ENCODE measurements around the gene CLEC2A. TPM values are rescaled to one million over a fixed set of nuclear protein-coding genes. Genes with fewer than 3 reads are reported as not detected.

CLEC2A gene
- total and polyA plus RNA-seq, 2 donors (not counting 3 experiments of a cell fraction or from before 2014, with no cell fraction given) = not detected

DNA sequence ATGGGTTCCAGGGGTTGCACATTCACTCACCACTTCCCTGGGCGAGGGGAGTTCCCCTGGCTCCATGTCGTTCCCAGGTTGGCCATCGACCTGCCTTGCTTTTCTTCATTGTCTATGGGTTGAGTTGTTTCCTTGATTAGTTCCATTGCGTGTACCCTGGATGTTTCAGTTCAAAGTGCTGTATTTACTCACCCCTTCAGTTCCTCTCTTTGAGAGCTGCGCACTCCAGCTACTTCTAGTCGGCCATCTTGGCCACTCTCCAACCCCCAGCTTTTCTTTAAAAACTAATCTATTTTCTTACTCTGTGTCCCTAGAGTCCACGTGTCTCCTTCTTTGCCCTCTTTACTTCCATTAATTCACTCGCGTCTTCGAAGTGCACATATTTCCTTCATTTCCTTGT, 11.7 kb downstream of the CLEC2A start:
- Histone ChIP-seq H3K4me1 (ENCODE audit: control insufficient read depth, extremely low read depth, insufficient read depth, low read length) (no peaks in the 10 kb centered on the region), H2AFZ (ENCODE audit: low read depth, low read length) (no peak overlapping the region), H3K4me2 (ENCODE audit: insufficient read depth, low read length) (no peak overlapping the region), H3K9me3 (replicated peaks; ENCODE audit: control insufficient read depth, insufficient read depth, low read length) (no peaks in the 10 kb centered on the region), H3K9me1 (replicated peaks; ENCODE audit: control insufficient read depth, extremely low read depth, insufficient read depth, low read length) (no peaks in the 10 kb centered on the region), H4K20me1 (replicated peaks; ENCODE audit: control insufficient read depth, extremely low read depth, insufficient read depth, low read length) (no peaks in the 10 kb centered on the region), H3K9ac (replicated peaks; ENCODE audit: extremely low read depth, insufficient read depth, low read length) (no peak overlapping the region), H3K36me3 (ENCODE audit: control insufficient read depth in 2 of 2, extremely low read depth in 1 of 2, insufficient read depth in 2 of 2, low read length in 2 of 2) (no peaks in the 10 kb centered on the region), H3K4me3 (replicated peaks in 1 of 3; ENCODE audit: insufficient read depth in 1 of 3, low read depth in 1 of 3, low read length in 3 of 3) (no peak overlapping the region), H3K27ac (ENCODE audit: insufficient read depth, low read depth, low read length) (no peak overlapping the region), H3K79me2 (ENCODE audit: control insufficient read depth, insufficient read depth, low read length) (no peaks in the 10 kb centered on the region), H3K27me3 (ENCODE audit: control insufficient read depth in 2 of 2, insufficient read depth in 2 of 2, low read length in 2 of 2) (peaks cover 6 to 17% of the 10 kb centered on the region in 2 experiments)
- TF ChIP-seq, protein P1, sequence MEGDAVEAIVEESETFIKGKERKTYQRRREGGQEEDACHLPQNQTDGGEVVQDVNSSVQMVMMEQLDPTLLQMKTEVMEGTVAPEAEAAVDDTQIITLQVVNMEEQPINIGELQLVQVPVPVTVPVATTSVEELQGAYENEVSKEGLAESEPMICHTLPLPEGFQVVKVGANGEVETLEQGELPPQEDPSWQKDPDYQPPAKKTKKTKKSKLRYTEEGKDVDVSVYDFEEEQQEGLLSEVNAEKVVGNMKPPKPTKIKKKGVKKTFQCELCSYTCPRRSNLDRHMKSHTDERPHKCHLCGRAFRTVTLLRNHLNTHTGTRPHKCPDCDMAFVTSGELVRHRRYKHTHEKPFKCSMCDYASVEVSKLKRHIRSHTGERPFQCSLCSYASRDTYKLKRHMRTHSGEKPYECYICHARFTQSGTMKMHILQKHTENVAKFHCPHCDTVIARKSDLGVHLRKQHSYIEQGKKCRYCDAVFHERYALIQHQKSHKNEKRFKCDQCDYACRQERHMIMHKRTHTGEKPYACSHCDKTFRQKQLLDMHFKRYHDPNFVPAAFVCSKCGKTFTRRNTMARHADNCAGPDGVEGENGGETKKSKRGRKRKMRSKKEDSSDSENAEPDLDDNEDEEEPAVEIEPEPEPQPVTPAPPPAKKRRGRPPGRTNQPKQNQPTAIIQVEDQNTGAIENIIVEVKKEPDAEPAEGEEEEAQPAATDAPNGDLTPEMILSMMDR (IDR thresholded peaks at IDR 0.05; ENCODE audit: extremely low read depth in 1 of 2, insufficient read depth in 1 of 2, low read depth in 1 of 2, low read length in 2 of 2) = no peak
- TF ChIP-seq, protein P2, sequence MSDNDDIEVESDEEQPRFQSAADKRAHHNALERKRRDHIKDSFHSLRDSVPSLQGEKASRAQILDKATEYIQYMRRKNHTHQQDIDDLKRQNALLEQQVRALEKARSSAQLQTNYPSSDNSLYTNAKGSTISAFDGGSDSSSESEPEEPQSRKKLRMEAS (IDR thresholded peaks at IDR 0.05; ENCODE audit: insufficient read depth, insufficient read length) = no peak
- no peak for DNase-seq (ENCODE audit: low read depth, low spot score)
- no peak for FAIRE-seq
- ChIA-PET CTCF (interaction anchor here (0.6 to 3.7 kb wide), 5 partner anchors 13 to 175 kb away, joined by 3 to 21 read pairs (median 3); no protein-coding TSS in a partner anchor), POLR2A (no interaction called here)
- intact Hi-C loops (cut with micrococcal nuclease) (no loop called here), dilution Hi-C loops (cut with MboI; ENCODE audit: extremely low pct_ligation_motif_present, low sequenced_read_pairs) (no loop called here)
- BruUV-seq (replicated peaks) = no TSS peak

DNA sequence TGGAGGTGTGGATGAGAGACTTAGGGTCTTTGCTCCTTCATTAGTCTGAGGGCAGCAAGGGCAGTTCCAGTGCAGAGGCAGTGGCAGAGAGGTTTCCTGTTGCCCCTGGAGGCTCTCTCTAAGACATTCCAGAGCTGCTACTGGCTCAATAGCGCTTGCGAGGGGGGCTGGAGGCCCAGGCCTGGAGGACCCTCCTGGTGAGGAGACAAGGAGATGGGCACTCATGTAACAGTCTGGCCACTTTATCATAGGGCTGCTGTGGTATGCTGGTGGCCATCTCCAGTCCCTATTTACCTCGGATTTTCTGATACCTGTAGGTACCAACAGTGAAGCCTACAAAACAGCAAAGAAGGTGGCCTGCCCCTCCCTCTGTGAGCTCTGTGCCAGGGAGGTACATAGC, 12.7 kb downstream of the CLEC2A start:
- Histone ChIP-seq H3K27me3 (ENCODE audit: control insufficient read depth in 2 of 2, insufficient read depth in 2 of 2, low read length in 2 of 2) (peaks cover 7 to 17% of the 10 kb centered on the region in 2 experiments), H3K79me2 (ENCODE audit: control insufficient read depth, insufficient read depth, low read length) (no peaks in the 10 kb centered on the region), H3K9ac (replicated peaks; ENCODE audit: extremely low read depth, insufficient read depth, low read length) (no peak overlapping the region), H2AFZ (ENCODE audit: low read depth, low read length) (no peak overlapping the region), H3K4me1 (ENCODE audit: control insufficient read depth, extremely low read depth, insufficient read depth, low read length) (no peaks in the 10 kb centered on the region), H3K9me3 (replicated peaks; ENCODE audit: control insufficient read depth, insufficient read depth, low read length) (no peaks in the 10 kb centered on the region), H3K27ac (ENCODE audit: insufficient read depth, low read depth, low read length) (no peak overlapping the region), H4K20me1 (replicated peaks; ENCODE audit: control insufficient read depth, extremely low read depth, insufficient read depth, low read length) (no peaks in the 10 kb centered on the region), H3K4me3 (replicated peaks in 1 of 3; ENCODE audit: insufficient read depth in 1 of 3, low read depth in 1 of 3, low read length in 3 of 3) (no peak overlapping the region), H3K4me2 (ENCODE audit: insufficient read depth, low read length) (no peak overlapping the region), H3K9me1 (replicated peaks; ENCODE audit: control insufficient read depth, extremely low read depth, insufficient read depth, low read length) (no peaks in the 10 kb centered on the region), H3K36me3 (ENCODE audit: control insufficient read depth in 2 of 2, extremely low read depth in 1 of 2, insufficient read depth in 2 of 2, low read length in 2 of 2) (no peaks in the 10 kb centered on the region)
- ChIA-PET CTCF (interaction anchor here (1.2 to 3.7 kb wide), 2 partner anchors 105 to 168 kb away, joined by 5 to 21 read pairs; no protein-coding TSS in a partner anchor), POLR2A (no interaction called here)
- no peak for DNase-seq (ENCODE audit: low read depth, low spot score)
- no peak for FAIRE-seq
- dilution Hi-C loops (cut with MboI; ENCODE audit: extremely low pct_ligation_motif_present, low sequenced_read_pairs) (no loop called here), intact Hi-C loops (cut with micrococcal nuclease) (no loop called here)
- BruUV-seq (replicated peaks) = no TSS peak
- no peak for TF ChIP-seq POLR2A (IDR thresholded peaks at IDR 0.05; ENCODE audit: low read depth, low read length)
- TF ChIP-seq, protein P1 (IDR thresholded peaks at IDR 0.05; ENCODE audit: extremely low read depth in 1 of 2, insufficient read depth in 1 of 2, low read depth in 1 of 2, low read length in 2 of 2) = no peak
